HG03432 (cell line): ENCODE measurements around the gene VEZF1.
"Not testable (repeated sequence)": the region's sequence is repeated elsewhere in the genome, so short reads cannot be mapped to it uniquely, and the experiment has no call there.

Source experiments
- ATAC-seq: cut with Tn5 transposase; IDR thresholded peaks from one replicate; pipeline ENCODE4 v1.9.1; 2021; ENCODE audit warnings: mild to moderate bottlenecking, moderate library complexity; ENCODE audit not compliant: unreplicated experiment

VEZF1 gene

GRCh38 chr17:57975044-57975443 is 13.0 kb downstream of the VEZF1 start:
- ATAC-seq = no peak

- ATAC-seq = not testable (repeated sequence)
Measured at GRCh38 chr17:57974053-57974824, 13.8 kb downstream of the VEZF1 start.

- no peak for ATAC-seq
Measured at GRCh38 chr17:57972151-57972550, 15.9 kb downstream of the VEZF1 start.

GRCh38 chr17:57971572-57971971 is 16.5 kb downstream of the VEZF1 start:
- no peak for ATAC-seq

GRCh38 chr17:57970710-57971109 is 17.3 kb downstream of the VEZF1 start:
- no peak for ATAC-seq

- ATAC-seq = no peak
Measured at GRCh38 chr17:57968456-57968855, 19.6 kb downstream of the VEZF1 start.

- ATAC-seq = no peak
Measured at GRCh38 chr17:57966875-57967274, 21.2 kb downstream of the VEZF1 start.

- ATAC-seq = no peak
Measured at GRCh38 chr17:57966246-57966645, 21.8 kb downstream of the VEZF1 start.

- ATAC-seq = no peak
Measured at GRCh38 chr17:57965521-57966160, 22.4 kb downstream of the VEZF1 start.

- ATAC-seq = no peak
Measured at GRCh38 chr17:57963149-57963511, 24.9 kb downstream of the VEZF1 start.

- ATAC-seq = no peak
Measured at GRCh38 chr17:57962279-57963148, 25.5 kb downstream of the VEZF1 start.

- ATAC-seq = no peak
Measured at GRCh38 chr17:57959929-57960328, 28.1 kb downstream of the VEZF1 start.

GRCh38 chr17:57958391-57958790 is 29.7 kb downstream of the VEZF1 start:
- not testable (repeated sequence) for ATAC-seq

- no peak for ATAC-seq
Measured at GRCh38 chr17:57957886-57958285, 30.2 kb downstream of the VEZF1 start.

GRCh38 chr17:57957120-57957850 is 30.8 kb downstream of the VEZF1 start:
- no peak for ATAC-seq

- ATAC-seq = peak; percentile 67
Measured at GRCh38 chr17:57956291-57957119, 31.5 kb downstream of the VEZF1 start.

- peak; percentile 73 for ATAC-seq
Measured at GRCh38 chr17:57955183-57955931, 32.7 kb downstream of the VEZF1 start, which contains the start of gene CUEDC1. Gene CUEDC1 (minus strand): TSS chr17:57955412. CDS start chr17:57885564, 69,848 bp downstream.

GRCh38 chr17:57954397-57955182 is 33.5 kb downstream of the VEZF1 start:
- peak; percentile 2 for ATAC-seq
